ENCODE measurements around the gene KRTAP5-3. TPM values are rescaled to one million over a fixed set of nuclear protein-coding genes. Genes with fewer than 3 reads are reported as not detected.
A peak's percentile ranks its signal among the peaks of the same experiment; 100 is the strongest.

KRTAP5-3 gene
- total RNA-seq, 6 experiments from 2014 or later = not detected

GRCh38 chr11:1570001-1570453, 38.2 kb downstream of the KRTAP5-3 start:
- no peak for ATAC-seq

GRCh38 chr11:1569251-1569780, 38.9 kb downstream of the KRTAP5-3 start:
- intact Hi-C loops (cut with DNase I) = no loop called here
- ATAC-seq (no peak), DNase-seq (peak in 1 of 3 donors; percentile 14)
- no peaks in the 10 kb centered on the region for H3K9me3 ChIP-seq
- H3K27me3 ChIP-seq = no peaks in the 10 kb centered on the region
- no peaks in the 10 kb centered on the region for H3K36me3 ChIP-seq
- H3K27ac ChIP-seq = no peak overlapping the region
- TF ChIP-seq CTCF (IDR thresholded peaks at IDR 0.05) = no peak
- no peak for TF ChIP-seq POLR2A (IDR thresholded peaks at IDR 0.05)
- WGBS (ENCODE audit: insufficient coverage, low coverage, low lambda C conversion rate, missing lambda C conversion rate) = 37% methylated on average over 2 of the region's 14 CpGs
- H3K4me1 ChIP-seq = peaks cover 0 to 16% (median 4%) of the 10 kb centered on the region in 4 donors
- H3K4me3 ChIP-seq = no peak overlapping the region

More at GRCh38 chr11:1570001-1570453, 38.2 kb downstream of the KRTAP5-3 start:
- intact Hi-C loops (cut with DNase I) = loop anchor here in 1 of 2 donors (10.0 kb wide), 1 partner anchor 115 kb away; no protein-coding TSS in a partner anchor
- peak in 1 of 3 donors; percentile 20 for DNase-seq
- H3K27me3 ChIP-seq = no peaks in the 10 kb centered on the region
- no peak for TF ChIP-seq CTCF (IDR thresholded peaks at IDR 0.05)
- no peak for TF ChIP-seq POLR2A (IDR thresholded peaks at IDR 0.05)
- H3K36me3 ChIP-seq = no peaks in the 10 kb centered on the region
- peaks cover 0 to 19% (median 5%) of the 10 kb centered on the region in 4 donors for H3K4me1 ChIP-seq
- no peaks in the 10 kb centered on the region for H3K9me3 ChIP-seq
- WGBS (ENCODE audit: insufficient coverage, low coverage, low lambda C conversion rate, missing lambda C conversion rate) = 65% methylated on average over 2 of the region's 11 CpGs
- no peak overlapping the region for H3K4me3 ChIP-seq
- H3K27ac ChIP-seq = no peak overlapping the region

DNA sequence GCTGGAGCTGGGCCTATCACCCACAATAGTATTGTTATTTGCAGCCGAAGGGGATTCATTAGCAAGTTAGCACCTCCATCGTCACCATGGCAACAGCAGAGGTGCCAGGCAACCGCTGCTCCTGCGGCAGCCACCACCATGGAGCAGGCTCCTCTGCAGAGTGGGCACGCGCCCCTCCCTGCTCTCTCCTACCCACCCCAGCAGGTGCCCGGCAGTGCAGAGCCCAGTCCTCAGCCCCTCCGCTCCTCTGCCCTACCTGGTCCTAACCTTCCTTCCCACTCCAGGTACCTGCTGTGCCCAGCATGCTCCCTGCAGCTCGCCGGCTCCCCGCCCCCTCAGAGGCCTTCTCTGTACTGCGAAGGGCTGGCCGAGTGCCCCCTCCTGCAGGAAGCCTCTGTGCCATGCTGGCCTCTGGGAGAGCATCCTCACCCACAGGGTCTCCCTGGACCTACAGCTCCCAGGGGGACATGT, 39.8 kb downstream of the KRTAP5-3 start:
- WGBS (ENCODE audit: insufficient coverage, low coverage, low lambda C conversion rate, missing lambda C conversion rate) = 25% methylated on average over 2 of the region's 13 CpGs

GRCh38 chr11:1567721-1568100, 40.6 kb downstream of the KRTAP5-3 start:
- DNase-seq (no peak), ATAC-seq (no peak)
- TF ChIP-seq POLR2A (IDR thresholded peaks at IDR 0.05) (no peak), CTCF (IDR thresholded peaks at IDR 0.05) (no peak)
- intact Hi-C loops (cut with DNase I) = no loop called here
- Histone ChIP-seq H3K27me3 (no peaks in the 10 kb centered on the region), H3K27ac (no peak overlapping the region), H3K4me3 (no peak overlapping the region), H3K36me3 (no peaks in the 10 kb centered on the region), H3K4me1 (peaks cover 0 to 4% (median 0%) of the 10 kb centered on the region in 4 donors), H3K9me3 (no peaks in the 10 kb centered on the region)
- WGBS (ENCODE audit: insufficient coverage, low coverage, low lambda C conversion rate, missing lambda C conversion rate) = no CpG with 5 or more reads among the region's 7 CpGs

More for the DNA sequence above, 39.8 kb downstream of the KRTAP5-3 start:
- H3K9me3 ChIP-seq = no peaks in the 10 kb centered on the region
- TF ChIP-seq POLR2A (IDR thresholded peaks at IDR 0.05) (no peak), CTCF (IDR thresholded peaks at IDR 0.05) (no peak)
- H3K4me3 ChIP-seq = no peak overlapping the region
- DNase-seq = peak in 1 of 3 donors; percentile 20
- intact Hi-C loops (cut with DNase I) = no loop called here
- no peak overlapping the region for H3K27ac ChIP-seq
- H3K27me3 ChIP-seq = no peaks in the 10 kb centered on the region
- H3K4me1 ChIP-seq = peaks cover 0 to 9% (median 0%) of the 10 kb centered on the region in 4 donors
- no peaks in the 10 kb centered on the region for H3K36me3 ChIP-seq
- ATAC-seq = no peak
